Heart right ventricle (tissue), 16 donors: ENCODE results near the gene MLEC. TPM values are rescaled to one million over a fixed set of nuclear protein-coding genes. Genes with fewer than 3 reads are reported as not detected.

Source experiments
- ATAC-seq, 8 donors: fragments of 200-7000 bp; cut with Tn5 transposase; one replicate each; pipeline ENCODE4 v1.9.1; 2020; ENCODE audit warnings: mild to moderate bottlenecking in 8 of 8, moderate library complexity in 8 of 8, moderate number of reproducible peaks in 1 of 8
- DNase-seq, 2 donors: peaks; one replicate each; pipeline ENCODE4 v3.0.0-alpha.2; 2020
- H3K27ac ChIP-seq, 10 donors: fragments of 200-600 bp; sonication (generic) in 2 of 10; one replicate each; pipeline versions ENCODE4 v1.5.0 to v1.8.0; 2020 to 2022; ENCODE audit warnings: mild to moderate bottlenecking in 3 of 10
- H3K27me3 ChIP-seq, 7 donors: fragments of 200-600 bp; one replicate each; pipeline ENCODE4 v1.8.0; 2021 to 2022; ENCODE audit warnings: mild to moderate bottlenecking in 2 of 7
- H3K36me3 ChIP-seq, 9 donors: fragments of 200-600 bp; sonication (generic) in 1 of 9; one replicate each; pipeline versions ENCODE4 v1.5.0 to v1.8.0; 2020 to 2022; ENCODE audit warnings: mild to moderate bottlenecking in 2 of 9
- H3K4me1 ChIP-seq, 9 donors: fragments of 200-600 bp; sonication (generic) in 1 of 9; one replicate each; pipeline versions ENCODE4 v1.5.0 to v1.8.0; 2020 to 2022; ENCODE audit warnings: mild to moderate bottlenecking in 4 of 9
- H3K4me3 ChIP-seq, 10 donors: fragments of 200-600 bp; sonication (generic) in 2 of 10; one replicate each; pipeline versions ENCODE4 v1.5.0 to v1.8.0; 2020 to 2022; ENCODE audit warnings: mild to moderate bottlenecking in 7 of 10, moderate library complexity in 2 of 10
- H3K9me3 ChIP-seq, 11 donors: fragments of 200-600 bp in 10 of 11; sonication (generic) in 2 of 11; one replicate each; pipeline versions ENCODE4 v1.5.0 to v1.8.0; 2013 to 2022; ENCODE audit warnings: mild to moderate bottlenecking in 2 of 11, control low read depth in 1 of 11, moderate library complexity in 1 of 11
- WGBS, 2 donors: extraction: QIAGEN DNeasy Blood & Tissue Kit; methylation state at CpG; one replicate each; pipeline ENCODE4 v1.1.7; 2013; ENCODE audit warnings: inconsistent platforms in 1 of 2; 5-methylcytosine and 5-hydroxymethylcytosine counted together
- intact Hi-C, 10 donors: fragments of 100-400 bp; cut with DNase I; formaldehyde crosslinking; loops; one replicate each; pipeline versions ENCODE4 v1.11.1 to v1.14.2; 2022
- polyA plus RNA-seq, 2 donors: library from polyadenylated mRNA; stranded (reverse); fragments of 200-250 nt; gene quantifications; one replicate each; pipeline ENCODE4 v1.2.3, GENCODE V29; 2013
- total RNA-seq, 10 donors: library from RNA; stranded (reverse); fragmentation: NEBNext Ultra II Directional in 3 of 10; extraction: Animal tissue kit (Norgen Biotek cat#: 25700) in 3 of 10; gene quantifications; one replicate each; pipeline versions ENCODE4 v1.2.1 to v1.2.4, GENCODE V29; 2021 to 2023
- TF ChIP-seq, protein P1 (sequence below), 9 donors: fragments of 200-600 bp; sonication (generic) in 2 of 9; IDR thresholded peaks; one replicate each; pipeline versions ENCODE4 v1.5.0 to v1.8.0; 2021 to 2022; ENCODE audit warnings: antibody characterized with exemption in 9 of 9, mild to moderate bottlenecking in 5 of 9, moderate library complexity in 1 of 9
- donor health status: Arrhythmogenic right ventricular cardiomyopathy.
- donor health status: ischemic (EF 13 %, LVEDD 7.1; RV severe dilation, severe dysfunction).
- donor health status: healthy with polysubstance abuse.
- donor health status: DM: no; HTN: yes; CAD: no.
- donor health status: DM: no; HTN: no; CAD: no.
- donor health status: ischemic (EF 25% LVEDD 6.9; RV normal size, moderate dysfunction).
- donor health status: ischemic (EF 25% LVEDD 5.7; RV mildly dilated, moderate dysfunction).
- donor health status: healthy.
- donor health status: DM: yes; HTN: yes; CAD: no.
- donor health status: Ischemic cardiomyopathy.
- donor health status: ischemic (EF 35%, LVEDD 5.7; RV mildly dilated, moderate dysfunction).
- donor health status: nonischemic (EF 11% LVEDD 7.7; RV severe dilation, severe dysfunction).
- donor health status: DM: yes; HTN: yes; CAD: no.
- donor health status: PGD.
- donor health status: ischemic (EF 29% LVEDD 5.4; RV normal size, mild dysfunction).
- donor health status: nonischemic (EF 23%, LVEDD 6.1; RV moderate dilation, normal function).

Gene MLEC
- total and polyA plus RNA-seq, 12 donors = 35.3 to 179 (median 112) TPM

DNA sequence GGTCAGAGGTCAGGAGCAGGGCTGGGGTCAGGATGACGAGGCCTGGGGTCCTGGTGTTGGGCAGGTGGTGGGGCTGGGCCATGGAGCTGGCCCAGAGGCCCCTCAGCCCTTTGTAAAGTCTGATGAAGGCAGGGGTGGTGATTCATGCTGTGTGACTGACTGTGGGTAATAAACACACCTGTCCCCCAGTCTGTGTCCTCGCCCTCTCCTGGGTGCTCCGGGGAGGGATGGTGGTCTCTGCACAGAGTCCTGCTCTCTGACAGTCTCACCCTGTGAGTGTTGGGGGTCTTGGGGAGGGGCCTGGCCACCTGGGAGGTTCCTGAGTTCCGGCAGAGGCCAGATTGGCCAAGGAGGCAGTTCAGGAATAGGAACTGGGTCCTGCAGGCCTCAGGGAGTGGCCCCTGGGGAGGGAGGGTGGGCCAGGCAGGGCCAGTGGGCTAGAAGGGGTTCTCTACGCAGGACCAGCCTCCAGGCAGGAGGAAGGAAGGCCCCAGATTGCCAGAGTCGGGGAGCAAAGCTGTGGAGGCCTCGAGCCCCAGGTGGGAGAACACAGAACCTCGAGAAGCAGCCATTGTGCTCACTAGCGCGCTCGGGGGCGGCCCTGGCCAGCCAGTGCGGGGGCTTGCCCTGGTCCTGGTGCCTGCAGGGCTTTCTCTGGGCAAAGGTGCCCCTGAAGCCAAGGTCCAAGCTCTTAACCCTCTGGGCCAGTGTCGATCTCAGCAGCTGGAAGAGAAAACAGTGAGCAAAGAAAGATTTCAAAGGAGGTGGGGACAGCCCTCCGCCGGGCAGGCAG is 53.1 kb downstream of the MLEC start:
- no peak for ATAC-seq
- no peaks in the 10 kb centered on the region for H3K27me3 ChIP-seq
- intact Hi-C loops = loop anchor here in 2 of 10 donors (10.0 kb wide), 1 partner anchor 235 kb away; the partner anchor contains the start of gene HNF1A (in 2 of the 2)
- H3K4me1 ChIP-seq = no peaks in the 10 kb centered on the region
- H3K36me3 ChIP-seq = peaks cover 0 to 37% (median 0%) of the 10 kb centered on the region in 9 donors
- 87 to 88% methylated on average over 16 of the region's 16 CpGs for WGBS, 2 donors
- no peak overlapping the region for H3K27ac ChIP-seq
- H3K9me3 ChIP-seq = no peaks in the 10 kb centered on the region
- no peak overlapping the region for H3K4me3 ChIP-seq
- TF ChIP-seq, protein P1, sequence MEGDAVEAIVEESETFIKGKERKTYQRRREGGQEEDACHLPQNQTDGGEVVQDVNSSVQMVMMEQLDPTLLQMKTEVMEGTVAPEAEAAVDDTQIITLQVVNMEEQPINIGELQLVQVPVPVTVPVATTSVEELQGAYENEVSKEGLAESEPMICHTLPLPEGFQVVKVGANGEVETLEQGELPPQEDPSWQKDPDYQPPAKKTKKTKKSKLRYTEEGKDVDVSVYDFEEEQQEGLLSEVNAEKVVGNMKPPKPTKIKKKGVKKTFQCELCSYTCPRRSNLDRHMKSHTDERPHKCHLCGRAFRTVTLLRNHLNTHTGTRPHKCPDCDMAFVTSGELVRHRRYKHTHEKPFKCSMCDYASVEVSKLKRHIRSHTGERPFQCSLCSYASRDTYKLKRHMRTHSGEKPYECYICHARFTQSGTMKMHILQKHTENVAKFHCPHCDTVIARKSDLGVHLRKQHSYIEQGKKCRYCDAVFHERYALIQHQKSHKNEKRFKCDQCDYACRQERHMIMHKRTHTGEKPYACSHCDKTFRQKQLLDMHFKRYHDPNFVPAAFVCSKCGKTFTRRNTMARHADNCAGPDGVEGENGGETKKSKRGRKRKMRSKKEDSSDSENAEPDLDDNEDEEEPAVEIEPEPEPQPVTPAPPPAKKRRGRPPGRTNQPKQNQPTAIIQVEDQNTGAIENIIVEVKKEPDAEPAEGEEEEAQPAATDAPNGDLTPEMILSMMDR (IDR thresholded peaks at IDR 0.05) = no peak
- DNase-seq = no peak

DNA sequence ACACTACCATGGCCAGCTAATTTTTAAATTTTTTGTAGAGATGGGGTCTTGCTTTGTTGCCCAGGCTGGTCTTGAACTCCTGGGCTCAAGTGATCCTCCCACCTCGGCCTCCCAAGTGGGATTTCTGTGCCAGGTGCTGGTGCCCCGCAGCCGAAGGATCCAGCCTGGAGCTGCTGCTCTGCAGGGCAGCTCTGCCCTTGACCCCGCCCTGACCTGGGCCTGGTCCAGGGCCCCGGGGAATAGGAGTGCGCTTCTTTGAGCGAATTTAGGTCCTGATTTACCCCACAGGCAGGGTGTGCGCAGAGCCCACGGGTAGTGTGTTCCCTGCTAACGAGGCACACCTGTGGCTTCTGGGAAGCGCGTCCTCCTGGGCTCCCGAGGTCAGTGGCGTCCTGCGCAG is 53.9 kb downstream of the MLEC start:
- TF ChIP-seq, protein P1 (IDR thresholded peaks at IDR 0.05) = no peak
- Histone ChIP-seq H3K27me3 (no peaks in the 10 kb centered on the region), H3K27ac (no peak overlapping the region), H3K9me3 (no peaks in the 10 kb centered on the region), H3K4me1 (no peaks in the 10 kb centered on the region), H3K36me3 (peaks cover 0 to 37% (median 0%) of the 10 kb centered on the region in 9 donors), H3K4me3 (no peak overlapping the region)
- WGBS, 2 donors = 94 to 95% methylated on average over 15 of the region's 15 CpGs
- ATAC-seq = no peak
- intact Hi-C loops = loop anchor here in 1 of 10 donors (10.0 kb wide), 1 partner anchor 234 kb away; the partner anchor contains the start of gene HNF1A
- no peak for DNase-seq

DNA sequence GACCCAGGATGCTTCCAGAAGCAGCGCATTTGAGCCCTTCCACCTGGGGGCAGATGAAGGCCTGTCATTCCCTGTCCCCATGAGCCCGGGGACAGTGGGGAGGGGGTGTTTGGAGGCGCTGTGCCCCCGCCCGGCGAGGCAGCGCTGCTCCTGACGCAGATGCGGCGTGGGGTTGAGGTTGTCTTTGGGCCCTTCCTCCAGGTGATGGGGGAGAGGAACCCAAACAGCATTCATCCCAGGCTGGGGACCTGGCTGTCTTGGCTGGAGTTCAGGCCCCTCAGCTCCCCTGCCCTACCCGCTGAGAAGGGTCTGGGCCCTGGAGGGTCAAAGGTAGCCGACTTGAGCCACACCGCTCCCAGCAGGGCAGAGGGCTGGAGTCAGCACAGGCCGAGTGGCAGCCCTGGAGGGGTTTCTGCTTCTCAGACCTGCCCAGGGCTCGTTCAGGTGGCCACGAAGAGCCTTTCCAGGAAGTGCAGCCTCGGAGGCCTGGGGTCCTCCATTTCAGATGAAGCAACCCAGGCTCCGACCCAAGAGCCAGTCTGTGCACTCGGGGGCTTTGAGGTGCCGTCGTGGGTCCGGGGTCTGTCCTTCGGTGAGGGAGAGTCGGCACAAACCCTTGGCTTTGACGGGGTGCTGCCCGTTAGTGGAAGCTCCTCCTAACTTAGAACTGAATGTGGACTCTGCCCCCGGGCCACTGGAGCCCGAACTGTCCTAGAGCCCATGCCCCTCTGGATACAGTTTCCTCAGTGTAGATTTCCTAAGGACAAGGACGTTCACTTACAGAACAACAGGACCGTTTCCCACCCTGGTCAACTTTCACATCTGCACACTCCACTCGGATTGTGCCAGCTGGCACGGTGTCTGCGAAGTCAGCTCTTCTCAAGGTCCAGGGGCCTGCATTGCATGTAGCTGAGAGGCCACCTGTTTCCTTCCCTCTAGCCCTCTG is 54.8 kb downstream of the MLEC start:
- H3K4me3 ChIP-seq = no peak overlapping the region
- DNase-seq (no peak), ATAC-seq (peak in 5 of 8 donors; percentile 30 to 67 (median 53))
- H3K27me3 ChIP-seq = no peaks in the 10 kb centered on the region
- no peaks in the 10 kb centered on the region for H3K9me3 ChIP-seq
- no peak overlapping the region for H3K27ac ChIP-seq
- H3K4me1 ChIP-seq = no peaks in the 10 kb centered on the region
- intact Hi-C loops = loop anchor here in 1 of 10 donors (10.0 kb wide), 1 partner anchor 233 kb away; the partner anchor contains the start of gene HNF1A
- 76 to 84% methylated on average over 33 of the region's 33 CpGs for WGBS, 2 donors
- H3K36me3 ChIP-seq = peaks cover 0 to 32% (median 0%) of the 10 kb centered on the region in 9 donors
- TF ChIP-seq, protein P1 (IDR thresholded peaks at IDR 0.05) = no peak

DNA sequence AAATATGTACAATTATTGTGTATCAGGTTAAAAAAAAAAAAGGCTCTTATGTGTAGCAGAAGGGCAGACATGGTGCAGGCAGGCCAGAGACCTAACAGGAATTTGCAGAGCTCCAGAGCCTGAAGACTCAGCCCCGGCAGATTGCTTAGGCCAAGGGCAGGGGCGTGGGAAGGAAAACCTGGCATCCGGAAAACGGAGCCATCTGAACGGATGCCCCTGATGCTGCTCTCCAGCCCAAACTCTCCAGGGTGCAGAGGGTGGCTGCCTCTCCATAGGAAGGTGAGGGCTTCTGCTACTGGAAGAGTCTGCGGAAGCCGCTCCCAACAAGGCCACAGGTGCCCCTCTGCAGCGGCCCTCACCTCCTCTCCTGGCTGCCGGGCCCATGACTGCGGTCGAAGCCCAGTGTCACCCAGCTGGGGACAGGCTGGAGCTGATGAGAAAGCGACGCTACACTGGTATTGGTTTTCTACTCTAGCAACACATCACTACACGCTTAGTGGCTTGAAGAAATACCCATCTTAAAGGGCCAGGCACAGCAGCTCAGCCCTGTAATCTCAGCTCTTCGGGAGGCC is 58.1 kb downstream of the MLEC start:
- H3K9me3 ChIP-seq = no peaks in the 10 kb centered on the region
- ATAC-seq (no peak), DNase-seq (no peak)
- no peak overlapping the region for H3K4me3 ChIP-seq
- WGBS, 2 donors = 93% methylated on average over 15 of the region's 15 CpGs
- TF ChIP-seq, protein P1 (IDR thresholded peaks at IDR 0.05) = no peak
- H3K27me3 ChIP-seq = no peaks in the 10 kb centered on the region
- no peaks in the 10 kb centered on the region for H3K36me3 ChIP-seq
- intact Hi-C loops = loop anchor here in 1 of 10 donors (10.0 kb wide), 1 partner anchor 230 kb away; the partner anchor contains the start of gene HNF1A
- no peak overlapping the region for H3K27ac ChIP-seq
- no peaks in the 10 kb centered on the region for H3K4me1 ChIP-seq
